ENCODE measurements around the gene CFAP90. TPM values are rescaled to one million over a fixed set of nuclear protein-coding genes. Genes with fewer than 3 reads are reported as not detected.

The CFAP90 gene
- polyA plus RNA-seq, 1 donor from 2014 or later = 0.45 TPM

GRCh38 chr5:7814816-7815215 is 36.1 kb downstream of the CFAP90 start:
- H4K20me1 ChIP-seq (ENCODE audit: insufficient read depth) = no peaks in the 10 kb centered on the region
- H3K9me2 ChIP-seq (ENCODE audit: insufficient read depth, low read length) = no peaks in the 10 kb centered on the region
- no peak overlapping the region for H3K9ac ChIP-seq (ENCODE audit: low read length)
- no peaks in the 10 kb centered on the region for H3K36me3 ChIP-seq (ENCODE audit: insufficient read depth, low read length)
- no peak overlapping the region for H3K4me3 ChIP-seq (ENCODE audit: low read length)
- H3F3A ChIP-seq (ENCODE audit: insufficient read depth, low read length, poor library complexity, severe bottlenecking) = no peaks in the 10 kb centered on the region
- no peaks in the 10 kb centered on the region for H3K9me3 ChIP-seq (ENCODE audit: low read length)
- no peak overlapping the region for H3K27ac ChIP-seq (ENCODE audit: low read length)
- no peaks in the 10 kb centered on the region for H3K27me3 ChIP-seq (ENCODE audit: insufficient read depth, low read depth, low read length)
- H2AFZ ChIP-seq (ENCODE audit: low read depth, low read length) = no peak overlapping the region
- no peak overlapping the region for H3K4me2 ChIP-seq (ENCODE audit: low read length)
- TF ChIP-seq RAD21 (conservative IDR thresholded peaks at IDR 0.05) = no peak
- TF ChIP-seq SMC3 (conservative IDR thresholded peaks at IDR 0.05; ENCODE audit: poor library complexity) = no peak
- no peaks in the 10 kb centered on the region for H3K79me2 ChIP-seq (replicated peaks; ENCODE audit: insufficient read depth, low read length)

GRCh38 chr5:7813576-7813975 is 37.4 kb downstream of the CFAP90 start:
- Histone ChIP-seq H3K4me3 (ENCODE audit: low read length) (no peak overlapping the region), H2AFZ (ENCODE audit: low read depth, low read length) (no peak overlapping the region), H3K36me3 (ENCODE audit: insufficient read depth, low read length) (no peaks in the 10 kb centered on the region), H4K20me1 (ENCODE audit: insufficient read depth) (no peaks in the 10 kb centered on the region), H3K9me2 (ENCODE audit: insufficient read depth, low read length) (no peaks in the 10 kb centered on the region), H3K9me3 (ENCODE audit: low read length) (no peaks in the 10 kb centered on the region), H3K79me2 (replicated peaks; ENCODE audit: insufficient read depth, low read length) (no peaks in the 10 kb centered on the region), H3K4me2 (ENCODE audit: low read length) (no peak overlapping the region), H3K9ac (ENCODE audit: low read length) (no peak overlapping the region), H3F3A (ENCODE audit: insufficient read depth, low read length, poor library complexity, severe bottlenecking) (no peaks in the 10 kb centered on the region), H3K27ac (ENCODE audit: low read length) (no peak overlapping the region), H3K27me3 (ENCODE audit: insufficient read depth, low read depth, low read length) (no peaks in the 10 kb centered on the region)
- TF ChIP-seq, protein P1, sequence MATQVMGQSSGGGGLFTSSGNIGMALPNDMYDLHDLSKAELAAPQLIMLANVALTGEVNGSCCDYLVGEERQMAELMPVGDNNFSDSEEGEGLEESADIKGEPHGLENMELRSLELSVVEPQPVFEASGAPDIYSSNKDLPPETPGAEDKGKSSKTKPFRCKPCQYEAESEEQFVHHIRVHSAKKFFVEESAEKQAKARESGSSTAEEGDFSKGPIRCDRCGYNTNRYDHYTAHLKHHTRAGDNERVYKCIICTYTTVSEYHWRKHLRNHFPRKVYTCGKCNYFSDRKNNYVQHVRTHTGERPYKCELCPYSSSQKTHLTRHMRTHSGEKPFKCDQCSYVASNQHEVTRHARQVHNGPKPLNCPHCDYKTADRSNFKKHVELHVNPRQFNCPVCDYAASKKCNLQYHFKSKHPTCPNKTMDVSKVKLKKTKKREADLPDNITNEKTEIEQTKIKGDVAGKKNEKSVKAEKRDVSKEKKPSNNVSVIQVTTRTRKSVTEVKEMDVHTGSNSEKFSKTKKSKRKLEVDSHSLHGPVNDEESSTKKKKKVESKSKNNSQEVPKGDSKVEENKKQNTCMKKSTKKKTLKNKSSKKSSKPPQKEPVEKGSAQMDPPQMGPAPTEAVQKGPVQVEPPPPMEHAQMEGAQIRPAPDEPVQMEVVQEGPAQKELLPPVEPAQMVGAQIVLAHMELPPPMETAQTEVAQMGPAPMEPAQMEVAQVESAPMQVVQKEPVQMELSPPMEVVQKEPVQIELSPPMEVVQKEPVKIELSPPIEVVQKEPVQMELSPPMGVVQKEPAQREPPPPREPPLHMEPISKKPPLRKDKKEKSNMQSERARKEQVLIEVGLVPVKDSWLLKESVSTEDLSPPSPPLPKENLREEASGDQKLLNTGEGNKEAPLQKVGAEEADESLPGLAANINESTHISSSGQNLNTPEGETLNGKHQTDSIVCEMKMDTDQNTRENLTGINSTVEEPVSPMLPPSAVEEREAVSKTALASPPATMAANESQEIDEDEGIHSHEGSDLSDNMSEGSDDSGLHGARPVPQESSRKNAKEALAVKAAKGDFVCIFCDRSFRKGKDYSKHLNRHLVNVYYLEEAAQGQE (IDR thresholded peaks at IDR 0.05; ENCODE audit: borderline replicate concordance) = no peak
- TF ChIP-seq EZH2 (IDR thresholded peaks at IDR 0.05; ENCODE audit: borderline replicate concordance, insufficient read depth, low read length, poor library complexity, severe bottlenecking) (no peak), MXI1 (conservative IDR thresholded peaks at IDR 0.05; ENCODE audit: poor library complexity, severe bottlenecking) (no peak), POLR2AphosphoS5 (IDR thresholded peaks at IDR 0.05) (no peak), RAD21 (conservative IDR thresholded peaks at IDR 0.05) (no peak), TAF1 (IDR thresholded peaks at IDR 0.05; ENCODE audit: low read depth) (no peak)

DNA sequence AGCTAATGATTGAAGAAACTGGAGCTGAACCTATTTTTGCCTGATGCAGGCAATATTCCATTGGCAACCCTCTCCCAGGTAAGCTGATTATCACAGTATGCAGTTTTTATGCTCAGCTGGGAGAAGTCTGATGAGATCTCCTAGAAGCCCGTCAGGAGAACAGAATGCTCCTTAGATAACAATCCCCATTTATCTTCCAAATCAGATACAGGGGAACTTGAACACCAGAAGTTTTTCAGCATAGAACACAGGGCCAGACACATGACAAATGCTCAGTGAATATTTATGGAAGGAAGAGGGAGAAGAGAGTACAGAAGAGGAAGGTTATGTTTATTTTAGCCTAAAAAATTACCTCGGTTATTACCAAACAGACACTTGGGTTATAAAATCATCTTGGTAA is 37.9 kb downstream of the CFAP90 start:
- no peaks in the 10 kb centered on the region for H3K9me3 ChIP-seq (ENCODE audit: low read length)
- no peak overlapping the region for H2AFZ ChIP-seq (ENCODE audit: low read depth, low read length)
- H4K20me1 ChIP-seq (ENCODE audit: insufficient read depth) = no peaks in the 10 kb centered on the region
- H3K9me2 ChIP-seq (ENCODE audit: insufficient read depth, low read length) = no peaks in the 10 kb centered on the region
- H3K27ac ChIP-seq (ENCODE audit: low read length) = no peak overlapping the region
- no peaks in the 10 kb centered on the region for H3K79me2 ChIP-seq (replicated peaks; ENCODE audit: insufficient read depth, low read length)
- H3K4me3 ChIP-seq (ENCODE audit: low read length) = no peak overlapping the region
- no peak overlapping the region for H3K9ac ChIP-seq (ENCODE audit: low read length)
- TF ChIP-seq EZH2 (IDR thresholded peaks at IDR 0.05; ENCODE audit: borderline replicate concordance, insufficient read depth, low read length, poor library complexity, severe bottlenecking) (no peak), TAF1 (IDR thresholded peaks at IDR 0.05; ENCODE audit: low read depth) (no peak), EP300 (conservative IDR thresholded peaks at IDR 0.05; ENCODE audit: poor library complexity, severe bottlenecking) (no peak), SMC3 (conservative IDR thresholded peaks at IDR 0.05; ENCODE audit: poor library complexity) (no peak), POLR2AphosphoS5 (IDR thresholded peaks at IDR 0.05) (no peak), MXI1 (conservative IDR thresholded peaks at IDR 0.05; ENCODE audit: poor library complexity, severe bottlenecking) (no peak), RAD21 (conservative IDR thresholded peaks at IDR 0.05) (no peak)
- TF ChIP-seq, protein P1 (IDR thresholded peaks at IDR 0.05; ENCODE audit: borderline replicate concordance) = no peak
- TF ChIP-seq, protein P2, sequence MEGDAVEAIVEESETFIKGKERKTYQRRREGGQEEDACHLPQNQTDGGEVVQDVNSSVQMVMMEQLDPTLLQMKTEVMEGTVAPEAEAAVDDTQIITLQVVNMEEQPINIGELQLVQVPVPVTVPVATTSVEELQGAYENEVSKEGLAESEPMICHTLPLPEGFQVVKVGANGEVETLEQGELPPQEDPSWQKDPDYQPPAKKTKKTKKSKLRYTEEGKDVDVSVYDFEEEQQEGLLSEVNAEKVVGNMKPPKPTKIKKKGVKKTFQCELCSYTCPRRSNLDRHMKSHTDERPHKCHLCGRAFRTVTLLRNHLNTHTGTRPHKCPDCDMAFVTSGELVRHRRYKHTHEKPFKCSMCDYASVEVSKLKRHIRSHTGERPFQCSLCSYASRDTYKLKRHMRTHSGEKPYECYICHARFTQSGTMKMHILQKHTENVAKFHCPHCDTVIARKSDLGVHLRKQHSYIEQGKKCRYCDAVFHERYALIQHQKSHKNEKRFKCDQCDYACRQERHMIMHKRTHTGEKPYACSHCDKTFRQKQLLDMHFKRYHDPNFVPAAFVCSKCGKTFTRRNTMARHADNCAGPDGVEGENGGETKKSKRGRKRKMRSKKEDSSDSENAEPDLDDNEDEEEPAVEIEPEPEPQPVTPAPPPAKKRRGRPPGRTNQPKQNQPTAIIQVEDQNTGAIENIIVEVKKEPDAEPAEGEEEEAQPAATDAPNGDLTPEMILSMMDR (IDR thresholded peaks at IDR 0.05; ENCODE audit: poor library complexity, severe bottlenecking) = no peak
- H3K4me2 ChIP-seq (ENCODE audit: low read length) = no peak overlapping the region
- no peaks in the 10 kb centered on the region for H3F3A ChIP-seq (ENCODE audit: insufficient read depth, low read length, poor library complexity, severe bottlenecking)
- H3K27me3 ChIP-seq (ENCODE audit: insufficient read depth, low read depth, low read length) = no peaks in the 10 kb centered on the region
- H3K36me3 ChIP-seq (ENCODE audit: insufficient read depth, low read length) = no peaks in the 10 kb centered on the region

Measured in neural cell (in vitro differentiated cells).